HCT116 (cell line): Measurements from ENCODE around the gene KDM4E. TPM values are rescaled to one million over a fixed set of nuclear protein-coding genes. Genes with fewer than 3 reads are reported as not detected.

Experiments
- ATAC-seq: fragments of 200-7000 bp; cut with Tn5 transposase; 2 replicates; pipeline ENCODE4 v1.9.1; 2020; ENCODE audit warnings: mild to moderate bottlenecking, moderate library complexity
- BruUV-seq: library from RNA; stranded (reverse); fragments of 400-500 nt; replicated peaks from 2 replicates; lab custom pipeline; 2021; lab: Mats Ljungman, UMichigan
- CTCF ChIA-PET: fragments of 300-600 bp; sonication (Branson Sonifier 250); formaldehyde crosslinking; loops from one replicate; lab custom pipeline; 2021; ENCODE audit warnings: antibody characterized with exemption; lab: Charles Lee
- POLR2A ChIA-PET: fragments of 300-600, 350-600 bp; sonication (Branson Sonifier 250); formaldehyde crosslinking; loops from one replicate; lab custom pipeline; 2021; ENCODE audit warnings: antibody characterized with exemption; lab: Charles Lee
- RAD21 ChIA-PET, 2 experiments: fragments of 300-600 bp; sonication (Branson Sonifier 250); formaldehyde crosslinking; loops; one replicate each; lab custom pipeline; 2023; ENCODE audit warnings: low total read pairs in 2 of 2; ENCODE audit not compliant: uncharacterized antibody in 2 of 2, unreplicated experiment in 2 of 2, low non-redundant PET in 1 of 2; lab: Charles Lee
- DNase-seq: peaks from one replicate; pipeline ENCODE4 v3.0.0-alpha.2; 2010; ENCODE audit warnings: low read depth, low spot score
- H2AFZ ChIP-seq: fragments of 200-600 bp; shearing (Covaris generic), sonication (generic); 2 replicates; pipeline ENCODE4 v1.6.1; 2017; ENCODE audit warnings: low read depth, mixed run types, mixed read lengths, antibody characterized with exemption, low read length; ENCODE audit not compliant: poor library complexity, severe bottlenecking
- H3K27ac ChIP-seq: 2 replicates; pipeline ENCODE4 v1.5.1; 2012; ENCODE audit warnings: low read depth, low read length
- H3K27me3 ChIP-seq: fragments of 200-600 bp; sonication (generic); 2 replicates; pipeline ENCODE4 v1.6.1; 2016; ENCODE audit warnings: mixed run types, low read length, mixed read lengths; ENCODE audit not compliant: insufficient read depth
- H3K36me3 ChIP-seq, 2 experiments: fragments of 200-500 bp in 1 of 2; fragments of 200-600 bp in 1 of 2; sonication (Bioruptor generic) in 1 of 2; sonication (generic) in 1 of 2; 2 replicates each; pipeline versions ENCODE4 v1.5.1 to v1.6.1; 2014 to 2016; ENCODE audit warnings: low read length in 2 of 2, inconsistent platforms in 1 of 2, mixed read lengths in 1 of 2, mixed run types in 1 of 2; ENCODE audit not compliant: insufficient read depth in 2 of 2, control insufficient read depth in 1 of 2
- H3K4me1 ChIP-seq, 2 experiments: fragments of 200-600 bp in 1 of 2; sonication (generic) in 1 of 2; 2 replicates each; pipeline versions ENCODE4 v1.5.1 to v1.6.1; 2012 to 2017; ENCODE audit warnings: low read length in 2 of 2, inconsistent platforms in 1 of 2, mild to moderate bottlenecking in 1 of 2, mixed read lengths in 1 of 2, mixed run types in 1 of 2, moderate library complexity in 1 of 2; ENCODE audit not compliant: insufficient read depth in 2 of 2, control insufficient read depth in 1 of 2
- H3K4me2 ChIP-seq: fragments of 200-600 bp; sonication (generic); 2 replicates; pipeline ENCODE4 v1.6.1; 2017; ENCODE audit warnings: mixed run types, low read length, mixed read lengths
- H3K4me3 ChIP-seq, 2 experiments: fragments of 200-600 bp in 1 of 2; sonication (generic) in 1 of 2; replicated peaks in 1 of 2; 2 replicates each; pipeline ENCODE4 v1.5.1; 2011 to 2016; ENCODE audit warnings: low read length in 2 of 2, control low read depth in 1 of 2, low read depth in 1 of 2, mild to moderate bottlenecking in 1 of 2, mixed read lengths in 1 of 2, mixed run types in 1 of 2
- H3K79me2 ChIP-seq: fragments of 200-600 bp; sonication (generic); 2 replicates; pipeline ENCODE4 v1.6.1; 2017; ENCODE audit warnings: mild to moderate bottlenecking, mixed run types, low read length, moderate library complexity, mixed read lengths; ENCODE audit not compliant: insufficient read depth
- H3K9ac ChIP-seq: fragments of 200-600 bp; sonication (generic); 2 replicates; pipeline ENCODE4 v1.6.1; 2016; ENCODE audit warnings: low read length, mixed read lengths
- H3K9me2 ChIP-seq: fragments of 200-600 bp; sonication (generic), shearing (Covaris generic); 2 replicates; pipeline ENCODE4 v1.6.1; 2017; ENCODE audit warnings: mixed run types, mild to moderate bottlenecking, moderate library complexity; ENCODE audit not compliant: insufficient read depth
- H3K9me3 ChIP-seq, 2 experiments: fragments of 200-500 bp in 1 of 2; fragments of 200-600 bp in 1 of 2; sonication (Bioruptor generic) in 1 of 2; sonication (generic) in 1 of 2; 2 replicates each; pipeline ENCODE4 v1.6.1; 2014 to 2017; ENCODE audit warnings: low read length in 2 of 2, mixed read lengths in 2 of 2, inconsistent platforms in 1 of 2, low read depth in 1 of 2, mild to moderate bottlenecking in 1 of 2, mixed run types in 1 of 2, moderate library complexity in 1 of 2; ENCODE audit not compliant: control insufficient read depth in 1 of 2, insufficient read depth in 1 of 2
- H4K20me1 ChIP-seq: fragments of 200-600 bp; sonication (generic), shearing (Covaris generic); 2 replicates; pipeline ENCODE4 v1.6.1; 2017; ENCODE audit warnings: mixed run types, mild to moderate bottlenecking, moderate library complexity; ENCODE audit not compliant: insufficient read depth
- ELF1 ChIP-seq: IDR thresholded peaks from 2 replicates; pipeline ENCODE4 v1.6.1; 2012; ENCODE audit warnings: low read depth, borderline replicate concordance
- EZH2 ChIP-seq: fragments of 200-600 bp; sonication (generic); IDR thresholded peaks from 2 replicates; pipeline ENCODE4 v1.6.1; 2017; ENCODE audit warnings: antibody characterized with exemption, mixed run types
- FOSL1 ChIP-seq: IDR thresholded peaks from 2 replicates; pipeline ENCODE4 v1.6.1; 2012; ENCODE audit warnings: low read depth
- MAX ChIP-seq: IDR thresholded peaks from 2 replicates; pipeline ENCODE4 v1.6.1; 2012
- POLR2A ChIP-seq: IDR thresholded peaks from 2 replicates; pipeline ENCODE4 v1.7.0; 2011; ENCODE audit warnings: borderline replicate concordance; ENCODE audit not compliant: insufficient read depth, insufficient read length; ENCODE audit errors: extremely low read depth
- SIN3A ChIP-seq: IDR thresholded peaks from 2 replicates; pipeline ENCODE4 v1.6.1; 2012; ENCODE audit warnings: low read depth
- TCF7L2 ChIP-seq: IDR thresholded peaks from 2 replicates; pipeline ENCODE4 v1.7.0; 2011; ENCODE audit warnings: borderline replicate concordance, inconsistent platforms; ENCODE audit not compliant: insufficient read depth, insufficient read length; ENCODE audit errors: extremely low read depth
- intact Hi-C: fragments of 100-400 bp; cut with micrococcal nuclease; formaldehyde crosslinking; loops from 2 replicates; pipeline ENCODE4 v1.10.0; 2022
- total RNA-seq: library from RNA; stranded (reverse); gene quantifications from one replicate; pipeline ENCODE4 v1.2.1, GENCODE V29; 2021; ENCODE audit not compliant: unreplicated experiment

Gene KDM4E
- total RNA-seq, 1 experiment from 2014 or later, result not detected

GRCh38 chr11:95068549-95068948 lies 43.5 kb downstream of the KDM4E start (continued):
- TF ChIP-seq MAX, result peak; percentile 92
- TF ChIP-seq TCF7L2, result no peak
- TF ChIP-seq, all 23 proteins: peak for 11

DNA sequence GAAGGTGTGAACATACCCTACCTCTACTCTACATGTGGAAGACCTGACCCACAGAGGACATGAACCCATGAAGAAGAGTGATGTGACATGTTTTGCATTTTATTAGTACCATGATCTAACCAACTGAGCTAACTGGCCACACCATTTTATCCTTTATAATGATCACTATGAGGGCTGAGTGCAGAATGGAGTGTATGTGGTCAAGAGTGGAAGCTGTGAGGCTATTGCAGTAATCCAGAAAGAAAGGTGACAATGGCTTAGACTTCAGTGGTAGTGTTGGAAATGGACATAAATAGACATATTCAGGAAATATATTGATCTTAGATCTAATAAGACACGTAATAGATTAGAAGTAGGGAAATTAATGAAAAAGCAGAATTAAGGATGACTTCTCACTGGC lies 45.4 kb downstream of the KDM4E start:
- Histone ChIP-seq H2AFZ (no peak overlapping the region), H3K27ac (no peak overlapping the region), H3K4me3 (no peak overlapping the region), H3K4me2 (no peak overlapping the region), H3K79me2 (peaks cover 26% of the 10 kb centered on the region), H3K9me3 (no peaks in the 10 kb centered on the region), H3K9me2 (no peaks in the 10 kb centered on the region), H3K27me3 (no peaks in the 10 kb centered on the region), H4K20me1 (no peaks in the 10 kb centered on the region), H3K36me3 (no peaks in the 10 kb centered on the region), H3K4me1 (peaks cover 38 to 46% of the 10 kb centered on the region in 2 experiments), H3K9ac (no peak overlapping the region)
- intact Hi-C loops, result no loop called here
- no peak for ATAC-seq
- DNase-seq, result no peak
- ChIA-PET CTCF (interaction anchor here (1.1 kb wide), 1 partner anchor 15 kb away, joined by 3 read pairs; no protein-coding TSS in a partner anchor), POLR2A (no interaction called here), RAD21 (interaction anchor here in 1 of 2 experiments (0.7 kb wide), 1 partner anchor 43 kb away, joined by 3 read pairs; no protein-coding TSS in a partner anchor)
- TF ChIP-seq EZH2 (no peak), SIN3A (no peak), POLR2A (no peak)
- no TSS peak for BruUV-seq

- intact Hi-C loops, result no loop called here
- no peak for DNase-seq
- H4K20me1 ChIP-seq, result no peaks in the 10 kb centered on the region
- no peaks in the 10 kb centered on the region for H3K9me2 ChIP-seq
- peaks cover 33 to 43% of the 10 kb centered on the region in 2 experiments for H3K4me1 ChIP-seq
- no peak overlapping the region for H2AFZ ChIP-seq
- TF ChIP-seq FOSL1, result peak; percentile 28; the same call in 1 of the 2 replicates
- no peak for TF ChIP-seq ELF1
- no peaks in the 10 kb centered on the region; the same call in 1 of the 2 replicates for H3K27me3 ChIP-seq
- no peaks in the 10 kb centered on the region for H3K9me3 ChIP-seq
- ChIA-PET RAD21 (no interaction called here), POLR2A (interaction anchor here (1.2 to 2.1 kb wide), 4 partner anchors 12 to 77 kb away, joined by 4 to 5 read pairs (median 4); partner anchors contain the start of gene ENDOD1), CTCF (interaction anchor here (1.0 to 1.5 kb wide), 3 partner anchors 11 to 20 kb away, joined by 3 read pairs; no protein-coding TSS in a partner anchor)
- H3K36me3 ChIP-seq, result no peaks in the 10 kb centered on the region
- H3K9ac ChIP-seq, result no peak overlapping the region
- peaks cover 20% of the 10 kb centered on the region for H3K79me2 ChIP-seq
- H3K27ac ChIP-seq, result no peak overlapping the region
- no peak for ATAC-seq
- peak overlapping the region; percentile 26; the same call in 1 of the 2 replicates for H3K4me2 ChIP-seq
- H3K4me3 ChIP-seq, result no peak overlapping the region
- no TSS peak for BruUV-seq
These were observed 47.9 kb downstream of the KDM4E start for GRCh38 chr11:95072948-95073347.
